ENCODE results near the gene TUBGCP3. TPM values are rescaled to one million over a fixed set of nuclear protein-coding genes. Genes with fewer than 3 reads are reported as not detected.
"Not testable (repeated sequence)": the region's sequence is repeated elsewhere in the genome, so short reads cannot be mapped to it uniquely, and the experiment has no call there.

The TUBGCP3 gene
- total RNA-seq, 1 experiment from 2014 or later: 51.4 TPM

DNA sequence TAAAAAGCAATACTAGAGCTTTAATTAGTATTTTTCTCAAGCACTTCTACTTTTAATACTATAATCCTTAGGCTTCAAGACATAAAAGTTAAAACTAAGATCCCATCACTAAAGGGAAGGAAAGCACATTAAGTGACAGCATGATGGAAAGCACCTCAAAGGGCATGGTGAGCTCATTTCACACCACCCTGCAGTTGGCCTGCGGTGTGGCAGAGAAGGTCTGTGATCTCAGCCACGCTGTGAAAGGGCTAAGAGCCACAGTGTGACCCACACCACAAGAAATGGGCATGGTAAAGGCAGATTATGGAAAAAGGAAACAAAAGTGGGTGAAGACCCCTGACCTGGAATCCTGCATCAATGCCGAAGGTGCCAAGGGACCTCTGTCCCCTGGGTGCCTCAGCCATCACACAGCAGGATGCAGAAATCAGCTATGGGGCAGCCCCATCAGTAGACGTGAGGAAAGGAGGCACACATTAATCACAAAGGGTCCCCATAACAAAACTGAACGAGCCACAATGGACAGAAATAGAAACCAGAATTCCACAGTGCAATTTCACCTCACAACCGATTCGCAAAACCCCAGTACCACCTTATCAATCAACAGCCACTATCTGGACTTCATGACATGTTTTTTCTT lies 33.6 kb downstream of the TUBGCP3 start:
- no peak for TF ChIP-seq SIN3A (IDR thresholded peaks at IDR 0.05; ENCODE audit: low read depth)
- no peak for TF ChIP-seq CEBPB (IDR thresholded peaks at IDR 0.05; ENCODE audit: low read depth)
- TF ChIP-seq CBX3 (IDR thresholded peaks at IDR 0.05; ENCODE audit: low read depth): no peak
- TF ChIP-seq, protein P1, sequence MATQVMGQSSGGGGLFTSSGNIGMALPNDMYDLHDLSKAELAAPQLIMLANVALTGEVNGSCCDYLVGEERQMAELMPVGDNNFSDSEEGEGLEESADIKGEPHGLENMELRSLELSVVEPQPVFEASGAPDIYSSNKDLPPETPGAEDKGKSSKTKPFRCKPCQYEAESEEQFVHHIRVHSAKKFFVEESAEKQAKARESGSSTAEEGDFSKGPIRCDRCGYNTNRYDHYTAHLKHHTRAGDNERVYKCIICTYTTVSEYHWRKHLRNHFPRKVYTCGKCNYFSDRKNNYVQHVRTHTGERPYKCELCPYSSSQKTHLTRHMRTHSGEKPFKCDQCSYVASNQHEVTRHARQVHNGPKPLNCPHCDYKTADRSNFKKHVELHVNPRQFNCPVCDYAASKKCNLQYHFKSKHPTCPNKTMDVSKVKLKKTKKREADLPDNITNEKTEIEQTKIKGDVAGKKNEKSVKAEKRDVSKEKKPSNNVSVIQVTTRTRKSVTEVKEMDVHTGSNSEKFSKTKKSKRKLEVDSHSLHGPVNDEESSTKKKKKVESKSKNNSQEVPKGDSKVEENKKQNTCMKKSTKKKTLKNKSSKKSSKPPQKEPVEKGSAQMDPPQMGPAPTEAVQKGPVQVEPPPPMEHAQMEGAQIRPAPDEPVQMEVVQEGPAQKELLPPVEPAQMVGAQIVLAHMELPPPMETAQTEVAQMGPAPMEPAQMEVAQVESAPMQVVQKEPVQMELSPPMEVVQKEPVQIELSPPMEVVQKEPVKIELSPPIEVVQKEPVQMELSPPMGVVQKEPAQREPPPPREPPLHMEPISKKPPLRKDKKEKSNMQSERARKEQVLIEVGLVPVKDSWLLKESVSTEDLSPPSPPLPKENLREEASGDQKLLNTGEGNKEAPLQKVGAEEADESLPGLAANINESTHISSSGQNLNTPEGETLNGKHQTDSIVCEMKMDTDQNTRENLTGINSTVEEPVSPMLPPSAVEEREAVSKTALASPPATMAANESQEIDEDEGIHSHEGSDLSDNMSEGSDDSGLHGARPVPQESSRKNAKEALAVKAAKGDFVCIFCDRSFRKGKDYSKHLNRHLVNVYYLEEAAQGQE (IDR thresholded peaks at IDR 0.05; ENCODE audit: low read depth): no peak
- TF ChIP-seq JUND (IDR thresholded peaks at IDR 0.05): no peak
- TF ChIP-seq, protein P2, sequence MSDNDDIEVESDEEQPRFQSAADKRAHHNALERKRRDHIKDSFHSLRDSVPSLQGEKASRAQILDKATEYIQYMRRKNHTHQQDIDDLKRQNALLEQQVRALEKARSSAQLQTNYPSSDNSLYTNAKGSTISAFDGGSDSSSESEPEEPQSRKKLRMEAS (IDR thresholded peaks at IDR 0.05): no peak
- no peak for TF ChIP-seq SRF (IDR thresholded peaks at IDR 0.05; ENCODE audit: low read depth)
- TF ChIP-seq TCF7L2 (IDR thresholded peaks at IDR 0.05; ENCODE audit: borderline replicate concordance, extremely low read depth, insufficient read depth, insufficient read length): no peak
- TF ChIP-seq POLR2A (IDR thresholded peaks at IDR 0.05; ENCODE audit: borderline replicate concordance, extremely low read depth, insufficient read depth, insufficient read length): no peak
- no peak for TF ChIP-seq EZH2 (IDR thresholded peaks at IDR 0.05)
- TF ChIP-seq EZH2phosphoT487 (IDR thresholded peaks at IDR 0.05; ENCODE audit: borderline replicate concordance): no peak
- no peak for TF ChIP-seq ZNF274 (IDR thresholded peaks at IDR 0.05; ENCODE audit: low read depth, low read length)
- TF ChIP-seq SP1 (IDR thresholded peaks at IDR 0.05; ENCODE audit: low read depth): no peak
- no peak for TF ChIP-seq EGR1 (IDR thresholded peaks at IDR 0.05; ENCODE audit: low read depth)
- TF ChIP-seq, protein P3, sequence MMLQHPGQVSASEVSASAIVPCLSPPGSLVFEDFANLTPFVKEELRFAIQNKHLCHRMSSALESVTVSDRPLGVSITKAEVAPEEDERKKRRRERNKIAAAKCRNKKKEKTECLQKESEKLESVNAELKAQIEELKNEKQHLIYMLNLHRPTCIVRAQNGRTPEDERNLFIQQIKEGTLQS (IDR thresholded peaks at IDR 0.05): no peak
- no peak for TF ChIP-seq ELF1 (IDR thresholded peaks at IDR 0.05; ENCODE audit: borderline replicate concordance, low read depth)
- TF ChIP-seq, protein P4, sequence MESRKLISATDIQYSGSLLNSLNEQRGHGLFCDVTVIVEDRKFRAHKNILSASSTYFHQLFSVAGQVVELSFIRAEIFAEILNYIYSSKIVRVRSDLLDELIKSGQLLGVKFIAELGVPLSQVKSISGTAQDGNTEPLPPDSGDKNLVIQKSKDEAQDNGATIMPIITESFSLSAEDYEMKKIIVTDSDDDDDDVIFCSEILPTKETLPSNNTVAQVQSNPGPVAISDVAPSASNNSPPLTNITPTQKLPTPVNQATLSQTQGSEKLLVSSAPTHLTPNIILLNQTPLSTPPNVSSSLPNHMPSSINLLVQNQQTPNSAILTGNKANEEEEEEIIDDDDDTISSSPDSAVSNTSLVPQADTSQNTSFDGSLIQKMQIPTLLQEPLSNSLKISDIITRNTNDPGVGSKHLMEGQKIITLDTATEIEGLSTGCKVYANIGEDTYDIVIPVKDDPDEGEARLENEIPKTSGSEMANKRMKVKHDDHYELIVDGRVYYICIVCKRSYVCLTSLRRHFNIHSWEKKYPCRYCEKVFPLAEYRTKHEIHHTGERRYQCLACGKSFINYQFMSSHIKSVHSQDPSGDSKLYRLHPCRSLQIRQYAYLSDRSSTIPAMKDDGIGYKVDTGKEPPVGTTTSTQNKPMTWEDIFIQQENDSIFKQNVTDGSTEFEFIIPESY (IDR thresholded peaks at IDR 0.05; ENCODE audit: extremely low read depth, insufficient replicate concordance, low read length): no peak
- H3K27ac ChIP-seq (ENCODE audit: low read depth, low read length): no peak overlapping the region
- H3K9me2 ChIP-seq (ENCODE audit: insufficient read depth): no peaks in the 10 kb centered on the region
- peaks cover 34 to 44% of the 10 kb centered on the region in 2 experiments; a peak in 3 of 4 replicates for H3K36me3 ChIP-seq (ENCODE audit: control insufficient read depth in 1 of 2, insufficient read depth in 2 of 2, low read length in 2 of 2)
- H3K9ac ChIP-seq (ENCODE audit: low read length): no peak overlapping the region
- H3K79me2 ChIP-seq (ENCODE audit: insufficient read depth, low read length): peaks cover 34% of the 10 kb centered on the region
- no peak for DNase-seq (ENCODE audit: low read depth, low spot score)
- intact Hi-C loops (cut with micrococcal nuclease): no loop called here
- RAD21 ChIA-PET (ENCODE audit: low non-redundant PET in 1 of 2, low total read pairs in 2 of 2, uncharacterized antibody in 2 of 2, unreplicated experiment in 2 of 2): no interaction called here
- H3K9me3 ChIP-seq (ENCODE audit: control insufficient read depth in 1 of 2, insufficient read depth in 1 of 2, low read depth in 1 of 2, low read length in 2 of 2): no peaks in the 10 kb centered on the region
- BruUV-seq (replicated peaks): no TSS peak
- no peak overlapping the region for H2AFZ ChIP-seq (ENCODE audit: low read depth, low read length, poor library complexity, severe bottlenecking)
- H3K4me3 ChIP-seq (replicated peaks in 1 of 2; ENCODE audit: low read depth in 1 of 2, low read length in 2 of 2): no peak overlapping the region
- no peak for ATAC-seq
- no peak overlapping the region for H3K4me2 ChIP-seq (ENCODE audit: low read length)
- H4K20me1 ChIP-seq (ENCODE audit: insufficient read depth): no peaks in the 10 kb centered on the region
- H3K4me1 ChIP-seq (ENCODE audit: control insufficient read depth in 1 of 2, insufficient read depth in 2 of 2, low read length in 2 of 2): no peaks in the 10 kb centered on the region
- H3K27me3 ChIP-seq (ENCODE audit: insufficient read depth, low read length): no peaks in the 10 kb centered on the region
- POLR2A ChIA-PET: no interaction called here
- CTCF ChIA-PET: no interaction called here

DNA sequence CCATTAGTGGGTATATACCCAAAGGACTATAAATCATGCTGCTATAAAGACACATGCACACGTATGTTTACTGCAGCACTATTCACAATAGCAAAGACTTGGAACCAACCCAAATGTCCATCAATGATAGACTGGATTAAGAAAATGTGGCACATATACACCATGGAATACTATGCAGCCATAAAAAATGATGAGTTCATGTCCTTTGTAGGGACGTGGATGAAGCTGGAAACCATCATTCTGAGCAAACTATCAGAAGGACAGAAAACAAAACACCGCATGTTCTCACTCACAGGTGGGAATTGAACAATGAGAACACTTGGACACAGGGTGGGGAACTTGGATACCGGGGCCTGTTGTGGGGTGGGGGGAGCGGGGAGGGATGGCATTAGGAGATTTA lies 39.0 kb downstream of the TUBGCP3 start:
- H3K4me1 ChIP-seq (ENCODE audit: control insufficient read depth in 1 of 2, insufficient read depth in 2 of 2, low read length in 2 of 2); H2AFZ ChIP-seq (ENCODE audit: low read depth, low read length, poor library complexity, severe bottlenecking); CTCF ChIA-PET; H3K9me3 ChIP-seq (ENCODE audit: control insufficient read depth in 1 of 2, insufficient read depth in 1 of 2, low read depth in 1 of 2, low read length in 2 of 2); H3K79me2 ChIP-seq (ENCODE audit: insufficient read depth, low read length); RAD21 ChIA-PET (ENCODE audit: low non-redundant PET in 1 of 2, low total read pairs in 2 of 2, uncharacterized antibody in 2 of 2, unreplicated experiment in 2 of 2); H3K27ac ChIP-seq (ENCODE audit: low read depth, low read length); H3K9ac ChIP-seq (ENCODE audit: low read length); intact Hi-C loops (cut with micrococcal nuclease); H3K4me2 ChIP-seq (ENCODE audit: low read length); ATAC-seq; H3K27me3 ChIP-seq (ENCODE audit: insufficient read depth, low read length); POLR2A ChIA-PET; H4K20me1 ChIP-seq (ENCODE audit: insufficient read depth); H3K9me2 ChIP-seq (ENCODE audit: insufficient read depth); BruUV-seq (replicated peaks); H3K4me3 ChIP-seq (replicated peaks in 1 of 2; ENCODE audit: low read depth in 1 of 2, low read length in 2 of 2); DNase-seq (ENCODE audit: low read depth, low spot score): not testable (repeated sequence)
- peaks cover 27 to 32% of the 10 kb centered on the region in 2 experiments; a peak in 3 of 4 replicates for H3K36me3 ChIP-seq (ENCODE audit: control insufficient read depth in 1 of 2, insufficient read depth in 2 of 2, low read length in 2 of 2)

Measured in HCT116 (cell line).